Measurements from ENCODE around the gene ARPC5. TPM values are rescaled to one million over a fixed set of nuclear protein-coding genes. Genes with fewer than 3 reads are reported as not detected.

Gene ARPC5
- total and polyA plus RNA-seq, 8 donors = 17.5 to 68.0 (median 32.3) TPM

DNA sequence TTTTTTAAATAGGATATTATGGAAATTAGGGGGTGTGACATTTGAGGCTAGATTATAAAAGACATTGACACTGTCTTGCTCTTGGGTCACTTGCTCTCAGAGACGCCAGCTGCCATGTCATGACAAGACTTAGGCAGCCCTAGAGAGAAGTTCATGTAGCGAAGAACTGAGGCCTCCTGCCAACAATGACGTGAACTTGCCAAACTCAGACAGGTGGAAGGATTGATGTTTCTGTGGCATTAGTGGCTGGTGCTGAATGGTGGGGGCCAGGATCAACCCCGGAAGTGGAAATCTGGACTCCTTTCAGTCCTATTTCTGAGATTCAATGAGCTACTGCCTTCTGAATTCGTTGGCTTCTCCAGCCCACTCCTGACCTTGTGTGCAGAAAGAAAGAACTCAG is 60.0 kb downstream of the ARPC5 start:
- no peak for FAIRE-seq

DNA sequence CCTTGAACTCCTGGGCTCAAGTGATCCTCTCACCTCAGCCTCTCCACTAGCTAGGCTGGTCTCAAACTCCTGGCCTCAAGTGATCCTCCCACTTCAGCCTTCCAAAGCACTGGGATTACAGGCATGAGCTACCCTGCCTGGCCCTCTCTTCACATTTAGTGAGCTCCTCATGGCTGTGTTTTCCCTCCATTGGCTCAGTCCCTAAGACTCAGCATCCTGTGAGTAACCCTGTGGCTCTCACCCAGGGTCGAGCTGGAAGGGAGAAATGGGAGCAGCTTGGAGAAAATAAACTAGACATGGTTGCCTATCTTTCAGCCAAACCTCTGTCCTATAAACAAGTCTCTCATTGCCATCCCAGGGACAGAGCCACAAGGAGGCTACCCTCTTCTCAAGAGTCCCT is 62.9 kb downstream of the ARPC5 start:
- Histone ChIP-seq H3K4me1 (peaks cover 0 to 4% (median 0%) of the 10 kb centered on the region in 3 donors), H3K9me3 (no peaks in the 10 kb centered on the region), H3K4me3 (no peak overlapping the region), H3K36me3 (no peaks in the 10 kb centered on the region), H3K27me3 (no peaks in the 10 kb centered on the region), H3K27ac (no peak overlapping the region)
- TF ChIP-seq, protein P1, sequence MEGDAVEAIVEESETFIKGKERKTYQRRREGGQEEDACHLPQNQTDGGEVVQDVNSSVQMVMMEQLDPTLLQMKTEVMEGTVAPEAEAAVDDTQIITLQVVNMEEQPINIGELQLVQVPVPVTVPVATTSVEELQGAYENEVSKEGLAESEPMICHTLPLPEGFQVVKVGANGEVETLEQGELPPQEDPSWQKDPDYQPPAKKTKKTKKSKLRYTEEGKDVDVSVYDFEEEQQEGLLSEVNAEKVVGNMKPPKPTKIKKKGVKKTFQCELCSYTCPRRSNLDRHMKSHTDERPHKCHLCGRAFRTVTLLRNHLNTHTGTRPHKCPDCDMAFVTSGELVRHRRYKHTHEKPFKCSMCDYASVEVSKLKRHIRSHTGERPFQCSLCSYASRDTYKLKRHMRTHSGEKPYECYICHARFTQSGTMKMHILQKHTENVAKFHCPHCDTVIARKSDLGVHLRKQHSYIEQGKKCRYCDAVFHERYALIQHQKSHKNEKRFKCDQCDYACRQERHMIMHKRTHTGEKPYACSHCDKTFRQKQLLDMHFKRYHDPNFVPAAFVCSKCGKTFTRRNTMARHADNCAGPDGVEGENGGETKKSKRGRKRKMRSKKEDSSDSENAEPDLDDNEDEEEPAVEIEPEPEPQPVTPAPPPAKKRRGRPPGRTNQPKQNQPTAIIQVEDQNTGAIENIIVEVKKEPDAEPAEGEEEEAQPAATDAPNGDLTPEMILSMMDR (IDR thresholded peaks at IDR 0.05) = no peak
- 41 to 61% methylated on average over 1 of the region's 1 CpG for WGBS, 2 donors
- no peak for FAIRE-seq
- no peak for DNase-seq
- intact Hi-C loops (cut with DNase I) = no loop called here
- no peak for ATAC-seq

More for the DNA sequence above, 60.0 kb downstream of the ARPC5 start:
- Histone ChIP-seq H3K27me3 (no peaks in the 10 kb centered on the region), H3K36me3 (no peaks in the 10 kb centered on the region), H3K4me1 (no peaks in the 10 kb centered on the region), H3K4me3 (no peak overlapping the region), H3K9me3 (no peaks in the 10 kb centered on the region), H3K27ac (no peak overlapping the region)
- intact Hi-C loops (cut with DNase I) = no loop called here
- WGBS, 2 donors = 79 to 82% methylated on average over 5 of the region's 5 CpGs
- TF ChIP-seq, protein P1 (IDR thresholded peaks at IDR 0.05) = no peak
- ATAC-seq (no peak), DNase-seq (no peak)

DNA sequence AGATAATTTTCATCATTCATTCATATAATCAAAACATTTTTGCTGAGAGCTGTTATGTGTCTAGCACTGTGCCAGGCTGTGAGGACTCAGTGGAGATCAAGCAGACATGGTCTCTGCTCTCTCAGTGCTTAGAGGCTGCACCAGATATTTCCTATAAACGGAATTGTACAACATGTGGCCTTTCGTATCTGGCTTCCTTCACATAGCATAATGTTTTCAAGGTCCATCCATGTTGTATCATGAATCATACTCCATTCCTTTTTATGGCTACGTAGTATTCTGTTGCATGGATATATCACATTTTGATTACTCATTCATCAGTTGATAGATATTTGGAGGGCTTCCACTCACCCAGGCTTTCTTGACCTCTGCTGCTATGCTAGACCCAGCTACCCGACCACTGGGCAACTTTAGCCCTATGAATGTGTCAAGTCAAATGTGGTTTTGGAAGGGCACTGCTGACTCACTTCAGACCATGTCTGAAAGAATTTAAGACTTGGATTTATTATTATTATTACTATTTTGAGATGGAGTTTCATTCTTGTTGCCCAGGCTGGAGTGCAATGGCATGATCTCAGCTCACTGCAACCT is 63.8 kb downstream of the ARPC5 start:
- intact Hi-C loops (cut with DNase I) = no loop called here
- WGBS, 2 donors = 78 to 85% methylated on average over 4 of the region's 4 CpGs
- TF ChIP-seq, protein P1 (IDR thresholded peaks at IDR 0.05) = no peak
- H3K27me3 ChIP-seq = no peaks in the 10 kb centered on the region
- FAIRE-seq (no peak), DNase-seq (no peak), ATAC-seq (no peak)
- no peak overlapping the region for H3K4me3 ChIP-seq
- no peaks in the 10 kb centered on the region for H3K9me3 ChIP-seq
- H3K4me1 ChIP-seq = peaks cover 0 to 4% (median 0%) of the 10 kb centered on the region in 3 donors
- no peaks in the 10 kb centered on the region for H3K36me3 ChIP-seq
- no peak overlapping the region for H3K27ac ChIP-seq

Other genes starting within 250 kb of the ARPC5 start
- gene NMNAT2, start 217.4 kb downstream of the ARPC5 start, total RNA-seq = 1 to 10 TPM in 3 of 6 donors, under 1 TPM in 3; 0.42 to 3.5 (median 1.5) TPM
- gene NMNAT2, start 217.4 kb downstream of the ARPC5 start, polyA plus RNA-seq = 1 to 10 TPM; 1.3 to 4.9 TPM
- 10 to 100 TPM; 21.4 to 36.5 (median 24.4) TPM for gene SMG7, start 163.3 kb downstream of the ARPC5 start, total RNA-seq
- 10 to 100 TPM; 11.7 to 19.5 TPM for gene SMG7, start 163.3 kb downstream of the ARPC5 start, polyA plus RNA-seq
- gene NCF2, start 45.3 kb downstream of the ARPC5 start, total RNA-seq = 10 to 100 TPM in 2 of 6 donors, 1 to 10 TPM in 3, under 1 TPM in 1; 0.65 to 24.5 (median 2.1) TPM
- 1 to 10 TPM; 1.0 to 5.0 TPM for gene NCF2, start 45.3 kb downstream of the ARPC5 start, polyA plus RNA-seq
- not detected for gene APOBEC4, start 17.5 kb upstream of the ARPC5 start, total RNA-seq
- gene APOBEC4, start 17.5 kb upstream of the ARPC5 start, polyA plus RNA-seq = under 1 TPM in 1 of 2 donors, not detected in 1; 0.05 TPM
- gene RGL1, start 169.3 kb upstream of the ARPC5 start, total RNA-seq = 1 to 10 TPM; 2.8 to 9.1 (median 4.9) TPM
- gene RGL1, start 169.3 kb upstream of the ARPC5 start, polyA plus RNA-seq = 1 to 10 TPM; 3.6 to 6.6 TPM

Data from pancreas (tissue), 10 donors.